ENCODE data around the gene TAAR6. TPM values are rescaled to one million over a fixed set of nuclear protein-coding genes. Genes with fewer than 3 reads are reported as not detected.

TAAR6 gene
- polyA plus RNA-seq, 1 of the 3 experiments (the other 2 are of a cell fraction), result not detected

DNA sequence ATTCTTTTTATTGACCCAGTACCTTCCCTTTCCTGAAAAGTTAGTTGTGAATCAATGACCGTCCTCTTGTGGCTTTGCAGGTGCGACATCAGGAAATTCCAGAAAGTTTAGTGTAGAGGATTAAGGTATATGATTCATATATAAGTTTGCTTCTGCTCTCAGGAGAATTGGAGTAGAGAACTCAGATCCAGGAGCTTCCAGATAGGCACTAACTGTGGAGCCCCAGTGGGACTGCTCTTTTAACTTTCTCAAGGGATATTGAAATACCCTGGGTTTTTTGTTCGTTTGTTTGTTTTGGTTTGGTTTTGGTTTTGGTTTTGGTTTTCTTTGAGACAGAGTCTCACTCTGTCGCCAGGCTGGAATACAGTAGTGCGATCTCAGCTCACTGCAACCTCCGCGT lies 44.4 kb downstream of the TAAR6 start:
- Histone ChIP-seq H3K27me3 (ENCODE audit: insufficient read depth) (peaks cover 4% of the 10 kb centered on the region; the same call in 1 of the 2 replicates), H3K27ac (ENCODE audit: low read depth in 2 of 2, low read length in 1 of 2) (no peak overlapping the region), H3K9me2 (no peaks in the 10 kb centered on the region), H3K4me1 (ENCODE audit: control insufficient read depth in 1 of 2, insufficient read depth in 2 of 2, low read depth in 1 of 2, low read length in 1 of 2) (no peaks in the 10 kb centered on the region), H2AFZ (ENCODE audit: low read depth) (no peak overlapping the region), H4K20me1 (ENCODE audit: insufficient read depth) (no peaks in the 10 kb centered on the region), H3F3A (replicated peaks; ENCODE audit: insufficient read depth) (no peaks in the 10 kb centered on the region), H3K9ac (no peak overlapping the region), H3K79me2 (ENCODE audit: insufficient read depth) (no peaks in the 10 kb centered on the region), H3K4me3 (ENCODE audit: low read depth in 2 of 2, low read length in 1 of 2) (no peak overlapping the region), H3K36me3 (replicated peaks in 1 of 2; ENCODE audit: control insufficient read depth in 1 of 2, insufficient read depth in 2 of 2, low read length in 1 of 2) (no peaks in the 10 kb centered on the region), H3K4me2 (0 out of 2 replicates have a peak overlapping the region, but pooled peaks have one; percentile 7), H3K9me3 (no peaks in the 10 kb centered on the region)
- no peak for DNase-seq
- POLR2A ChIA-PET, result no interaction called here
- WGBS (ENCODE audit: low lambda C conversion rate), result 40% methylated on average over 7 of the region's 7 CpGs
- TF ChIP-seq NRF1 (IDR thresholded peaks at IDR 0.05; ENCODE audit: low read depth, low read length), result no peak
- TF ChIP-seq GABPA (IDR thresholded peaks at IDR 0.05; ENCODE audit: low read depth), result no peak
- no peak for TF ChIP-seq RXRA (IDR thresholded peaks at IDR 0.05; ENCODE audit: borderline replicate concordance, low read depth)
- TF ChIP-seq RFX5 (IDR thresholded peaks at IDR 0.05; ENCODE audit: low read length), result no peak
- TF ChIP-seq, protein P1, sequence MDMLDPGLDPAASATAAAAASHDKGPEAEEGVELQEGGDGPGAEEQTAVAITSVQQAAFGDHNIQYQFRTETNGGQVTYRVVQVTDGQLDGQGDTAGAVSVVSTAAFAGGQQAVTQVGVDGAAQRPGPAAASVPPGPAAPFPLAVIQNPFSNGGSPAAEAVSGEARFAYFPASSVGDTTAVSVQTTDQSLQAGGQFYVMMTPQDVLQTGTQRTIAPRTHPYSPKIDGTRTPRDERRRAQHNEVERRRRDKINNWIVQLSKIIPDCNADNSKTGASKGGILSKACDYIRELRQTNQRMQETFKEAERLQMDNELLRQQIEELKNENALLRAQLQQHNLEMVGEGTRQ (IDR thresholded peaks at IDR 0.05; ENCODE audit: borderline replicate concordance, low read depth, low read length), result no peak
- TF ChIP-seq RCOR1 (IDR thresholded peaks at IDR 0.05; ENCODE audit: low read length), result no peak
- no peak for TF ChIP-seq JUND (IDR thresholded peaks at IDR 0.05)
- no peak for TF ChIP-seq FOXJ3 (CRISPR knock-in tag; IDR thresholded peaks at IDR 0.05)
- no peak for TF ChIP-seq FOSL2 (IDR thresholded peaks at IDR 0.05; ENCODE audit: borderline replicate concordance, low read depth)
- no peak for TF ChIP-seq CHD2 (IDR thresholded peaks at IDR 0.05; ENCODE audit: low read length, partially characterized antibody)
- TF ChIP-seq TEAD4 (IDR thresholded peaks at IDR 0.05; ENCODE audit: borderline replicate concordance, insufficient read depth), result no peak
- no peak for TF ChIP-seq YY1 (IDR thresholded peaks at IDR 0.05; ENCODE audit: low read depth)
- no peak for TF ChIP-seq GATA2 (CRISPR knock-in tag; IDR thresholded peaks at IDR 0.05)
- TF ChIP-seq, protein P2, sequence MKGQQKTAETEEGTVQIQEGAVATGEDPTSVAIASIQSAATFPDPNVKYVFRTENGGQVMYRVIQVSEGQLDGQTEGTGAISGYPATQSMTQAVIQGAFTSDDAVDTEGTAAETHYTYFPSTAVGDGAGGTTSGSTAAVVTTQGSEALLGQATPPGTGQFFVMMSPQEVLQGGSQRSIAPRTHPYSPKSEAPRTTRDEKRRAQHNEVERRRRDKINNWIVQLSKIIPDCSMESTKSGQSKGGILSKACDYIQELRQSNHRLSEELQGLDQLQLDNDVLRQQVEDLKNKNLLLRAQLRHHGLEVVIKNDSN (IDR thresholded peaks at IDR 0.05; ENCODE audit: borderline replicate concordance, low read depth), result no peak
- TF ChIP-seq, protein P3, sequence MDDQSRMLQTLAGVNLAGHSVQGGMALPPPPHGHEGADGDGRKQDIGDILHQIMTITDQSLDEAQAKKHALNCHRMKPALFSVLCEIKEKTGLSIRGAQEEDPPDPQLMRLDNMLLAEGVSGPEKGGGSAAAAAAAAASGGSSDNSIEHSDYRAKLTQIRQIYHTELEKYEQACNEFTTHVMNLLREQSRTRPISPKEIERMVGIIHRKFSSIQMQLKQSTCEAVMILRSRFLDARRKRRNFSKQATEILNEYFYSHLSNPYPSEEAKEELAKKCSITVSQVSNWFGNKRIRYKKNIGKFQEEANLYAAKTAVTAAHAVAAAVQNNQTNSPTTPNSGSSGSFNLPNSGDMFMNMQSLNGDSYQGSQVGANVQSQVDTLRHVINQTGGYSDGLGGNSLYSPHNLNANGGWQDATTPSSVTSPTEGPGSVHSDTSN (IDR thresholded peaks at IDR 0.05), result no peak
- no peak for TF ChIP-seq RAD21 (IDR thresholded peaks at IDR 0.05; ENCODE audit: low read length)
- CTCF ChIA-PET, result no interaction called here

DNA sequence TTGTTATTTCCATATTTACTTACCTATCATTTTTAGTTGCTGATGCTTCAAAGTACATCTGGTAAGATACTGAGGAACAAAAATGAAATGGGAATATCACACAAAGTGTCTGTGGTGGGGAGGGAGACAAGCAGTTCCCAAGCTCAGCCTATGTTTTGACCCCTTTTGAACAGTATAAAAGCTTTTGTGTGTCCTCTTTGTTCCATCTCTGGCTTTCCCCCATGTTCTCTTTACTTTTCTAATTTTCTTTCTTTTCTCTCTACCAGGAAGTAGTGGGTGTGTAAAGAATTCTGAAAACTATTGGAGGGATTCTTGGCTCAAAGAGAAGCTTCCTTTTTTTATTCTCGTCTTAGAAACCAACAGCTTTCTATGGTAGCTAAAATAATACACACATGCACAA lies 46.6 kb downstream of the TAAR6 start:
- POLR2A ChIA-PET, result no interaction called here
- TF ChIP-seq GABPA (IDR thresholded peaks at IDR 0.05; ENCODE audit: low read depth), result no peak
- no peak for TF ChIP-seq MXI1 (IDR thresholded peaks at IDR 0.05; ENCODE audit: low read depth, low read length)
- no peak for TF ChIP-seq TCF12 (IDR thresholded peaks at IDR 0.05)
- TF ChIP-seq, protein P3 (IDR thresholded peaks at IDR 0.05), result no peak
- no peak for TF ChIP-seq FOXM1 (IDR thresholded peaks at IDR 0.05; ENCODE audit: low read depth)
- no peak for TF ChIP-seq POLR2AphosphoS5 (IDR thresholded peaks at IDR 0.05; ENCODE audit: low read depth, low read length)
- TF ChIP-seq, protein P4, sequence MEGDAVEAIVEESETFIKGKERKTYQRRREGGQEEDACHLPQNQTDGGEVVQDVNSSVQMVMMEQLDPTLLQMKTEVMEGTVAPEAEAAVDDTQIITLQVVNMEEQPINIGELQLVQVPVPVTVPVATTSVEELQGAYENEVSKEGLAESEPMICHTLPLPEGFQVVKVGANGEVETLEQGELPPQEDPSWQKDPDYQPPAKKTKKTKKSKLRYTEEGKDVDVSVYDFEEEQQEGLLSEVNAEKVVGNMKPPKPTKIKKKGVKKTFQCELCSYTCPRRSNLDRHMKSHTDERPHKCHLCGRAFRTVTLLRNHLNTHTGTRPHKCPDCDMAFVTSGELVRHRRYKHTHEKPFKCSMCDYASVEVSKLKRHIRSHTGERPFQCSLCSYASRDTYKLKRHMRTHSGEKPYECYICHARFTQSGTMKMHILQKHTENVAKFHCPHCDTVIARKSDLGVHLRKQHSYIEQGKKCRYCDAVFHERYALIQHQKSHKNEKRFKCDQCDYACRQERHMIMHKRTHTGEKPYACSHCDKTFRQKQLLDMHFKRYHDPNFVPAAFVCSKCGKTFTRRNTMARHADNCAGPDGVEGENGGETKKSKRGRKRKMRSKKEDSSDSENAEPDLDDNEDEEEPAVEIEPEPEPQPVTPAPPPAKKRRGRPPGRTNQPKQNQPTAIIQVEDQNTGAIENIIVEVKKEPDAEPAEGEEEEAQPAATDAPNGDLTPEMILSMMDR (IDR thresholded peaks at IDR 0.05), result no peak
- no peak for TF ChIP-seq EP300 (IDR thresholded peaks at IDR 0.05; ENCODE audit: borderline replicate concordance in 1 of 2, low read depth in 1 of 2, low read length in 1 of 2)
- TF ChIP-seq, protein P5, sequence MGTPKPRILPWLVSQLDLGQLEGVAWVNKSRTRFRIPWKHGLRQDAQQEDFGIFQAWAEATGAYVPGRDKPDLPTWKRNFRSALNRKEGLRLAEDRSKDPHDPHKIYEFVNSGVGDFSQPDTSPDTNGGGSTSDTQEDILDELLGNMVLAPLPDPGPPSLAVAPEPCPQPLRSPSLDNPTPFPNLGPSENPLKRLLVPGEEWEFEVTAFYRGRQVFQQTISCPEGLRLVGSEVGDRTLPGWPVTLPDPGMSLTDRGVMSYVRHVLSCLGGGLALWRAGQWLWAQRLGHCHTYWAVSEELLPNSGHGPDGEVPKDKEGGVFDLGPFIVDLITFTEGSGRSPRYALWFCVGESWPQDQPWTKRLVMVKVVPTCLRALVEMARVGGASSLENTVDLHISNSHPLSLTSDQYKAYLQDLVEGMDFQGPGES (IDR thresholded peaks at IDR 0.05; ENCODE audit: low read depth, low read length), result no peak
- no peak for TF ChIP-seq NFIC (IDR thresholded peaks at IDR 0.05; ENCODE audit: borderline replicate concordance)

More for the DNA sequence above, 46.6 kb downstream of the TAAR6 start:
- Histone ChIP-seq H3K27me3 (ENCODE audit: insufficient read depth) (peaks cover 18% of the 10 kb centered on the region; the same call in 1 of the 2 replicates), H3K4me3 (ENCODE audit: low read depth in 2 of 2, low read length in 1 of 2) (no peak overlapping the region), H3F3A (replicated peaks; ENCODE audit: insufficient read depth) (no peaks in the 10 kb centered on the region), H3K9me3 (no peaks in the 10 kb centered on the region), H3K4me2 (no peak overlapping the region), H3K27ac (ENCODE audit: low read depth in 2 of 2, low read length in 1 of 2) (no peak overlapping the region), H3K9ac (no peak overlapping the region), H2AFZ (ENCODE audit: low read depth) (no peak overlapping the region), H3K79me2 (ENCODE audit: insufficient read depth) (no peaks in the 10 kb centered on the region), H3K9me2 (no peaks in the 10 kb centered on the region), H3K4me1 (ENCODE audit: control insufficient read depth in 1 of 2, insufficient read depth in 2 of 2, low read depth in 1 of 2, low read length in 1 of 2) (no peaks in the 10 kb centered on the region), H4K20me1 (ENCODE audit: insufficient read depth) (no peaks in the 10 kb centered on the region), H3K36me3 (replicated peaks in 1 of 2; ENCODE audit: control insufficient read depth in 1 of 2, insufficient read depth in 2 of 2, low read length in 1 of 2) (no peaks in the 10 kb centered on the region)
- CTCF ChIA-PET, result no interaction called here
- WGBS (ENCODE audit: low lambda C conversion rate), result 11% methylated on average over 1 of the region's 1 CpG
- DNase-seq, result no peak

All from SK-N-SH (cell line).